HG02981 (cell line): ENCODE results near the gene DNAJC24.
"Not testable (repeated sequence)": the region's sequence is repeated elsewhere in the genome, so short reads cannot be mapped to it uniquely, and the experiment has no call there.

Source experiments
- ATAC-seq: cut with Tn5 transposase; IDR thresholded peaks from one replicate; pipeline ENCODE4 v1.9.1; 2021; ENCODE audit warnings: mild to moderate bottlenecking, moderate library complexity; ENCODE audit not compliant: unreplicated experiment

DNAJC24 gene

GRCh38 chr11:31369348-31370329 lies at the start of gene DNAJC24, which contains the start of gene DCDC1:
TSS of gene DNAJC24 (plus strand) at chr11:31369860. CDS start at chr11:31370749, 889 bp downstream.
TSS of gene DCDC1 (minus strand) at chr11:31369739. CDS start at chr11:31328280, 41,459 bp downstream.
- ATAC-seq: peak; percentile 98

GRCh38 chr11:31321494-31321893 lies 48.2 kb upstream of the DNAJC24 start:
- ATAC-seq: not testable (repeated sequence)

- ATAC-seq: no peak
These were observed 46.5 kb upstream of the DNAJC24 start for GRCh38 chr11:31323145-31323544.

GRCh38 chr11:31325160-31325559 lies 44.5 kb upstream of the DNAJC24 start:
- ATAC-seq: no peak

GRCh38 chr11:31326470-31327148 lies 43.1 kb upstream of the DNAJC24 start:
- no peak for ATAC-seq

GRCh38 chr11:31327417-31327816 lies 42.2 kb upstream of the DNAJC24 start:
- no peak for ATAC-seq

GRCh38 chr11:31328697-31329096 lies 41.0 kb upstream of the DNAJC24 start:
- no peak for ATAC-seq

GRCh38 chr11:31337806-31338205 lies 31.9 kb upstream of the DNAJC24 start:
- no peak for ATAC-seq

- ATAC-seq: peak; percentile 57
These were observed 28.6 kb upstream of the DNAJC24 start for GRCh38 chr11:31340903-31341572.

GRCh38 chr11:31351168-31351567 lies 18.5 kb upstream of the DNAJC24 start:
- no peak for ATAC-seq

GRCh38 chr11:31355131-31355530 lies 14.5 kb upstream of the DNAJC24 start:
- ATAC-seq: no peak

- no peak for ATAC-seq
These were observed 13.8 kb upstream of the DNAJC24 start for GRCh38 chr11:31355817-31356216.

GRCh38 chr11:31361743-31362142 lies 7.9 kb upstream of the DNAJC24 start:
- ATAC-seq: no peak

GRCh38 chr11:31366795-31367194 lies 2.9 kb upstream of the DNAJC24 start:
- no peak for ATAC-seq

- ATAC-seq: no peak
These were observed 6.2 kb downstream of the DNAJC24 start for GRCh38 chr11:31375879-31376278.

- no peak for ATAC-seq
These were observed 13.5 kb downstream of the DNAJC24 start for GRCh38 chr11:31383116-31383515.

GRCh38 chr11:31387379-31387778 lies 17.7 kb downstream of the DNAJC24 start:
- no peak for ATAC-seq

- no peak for ATAC-seq
These were observed 27.7 kb downstream of the DNAJC24 start for GRCh38 chr11:31397239-31397834.

GRCh38 chr11:31404614-31405013 lies 35.0 kb downstream of the DNAJC24 start:
- ATAC-seq: no peak

GRCh38 chr11:31408201-31408600 lies 38.5 kb downstream of the DNAJC24 start:
- ATAC-seq: no peak

GRCh38 chr11:31412946-31413345 lies 43.3 kb downstream of the DNAJC24 start:
- no peak for ATAC-seq
